Aorta (tissue), 5 donors: ENCODE results near the gene SPAG9. TPM values are rescaled to one million over a fixed set of nuclear protein-coding genes. Genes with fewer than 3 reads are reported as not detected.

Experiments used
- ATAC-seq: fragments of 200-7000 bp; cut with Tn5 transposase; one replicate; pipeline ENCODE4 v1.9.1; 2022; ENCODE audit warnings: moderate library complexity; ENCODE audit not compliant: low FRiP score
- DNase-seq, 2 donors: peaks; one replicate each; pipeline ENCODE4 v3.0.0-alpha.2; 2020
- H3K27ac ChIP-seq, 2 donors: one replicate each; pipeline ENCODE4 v1.5.1; 2013; ENCODE audit warnings: low read length in 2 of 2, mild to moderate bottlenecking in 2 of 2, moderate library complexity in 2 of 2, control low read depth in 1 of 2, inconsistent platforms in 1 of 2, low read depth in 1 of 2
- H3K27me3 ChIP-seq, 2 donors: one replicate each; pipeline ENCODE4 v1.6.1; 2013; ENCODE audit warnings: control low read depth in 1 of 2, low read length in 1 of 2, mild to moderate bottlenecking in 1 of 2, moderate library complexity in 1 of 2; ENCODE audit not compliant: insufficient read depth in 2 of 2, control insufficient read depth in 1 of 2
- H3K36me3 ChIP-seq, 2 donors: one replicate each; pipeline ENCODE4 v1.6.1; 2013; ENCODE audit warnings: control low read depth in 1 of 2, low read length in 1 of 2, mild to moderate bottlenecking in 1 of 2; ENCODE audit not compliant: insufficient read depth in 2 of 2, control insufficient read depth in 1 of 2
- H3K4me1 ChIP-seq, 2 donors: one replicate each; pipeline ENCODE4 v1.6.1; 2013; ENCODE audit warnings: low read length in 2 of 2, control low read depth in 1 of 2, mild to moderate bottlenecking in 1 of 2, moderate library complexity in 1 of 2; ENCODE audit not compliant: insufficient read depth in 2 of 2, control insufficient read depth in 1 of 2
- H3K4me3 ChIP-seq, 2 donors: one replicate each; pipeline ENCODE4 v1.5.1; 2013; ENCODE audit warnings: low read length in 2 of 2, control low read depth in 1 of 2, mild to moderate bottlenecking in 1 of 2
- H3K9me3 ChIP-seq: one replicate; pipeline ENCODE4 v1.6.1; 2013; ENCODE audit warnings: mild to moderate bottlenecking, low read length; ENCODE audit not compliant: control insufficient read depth
- WGBS, 2 donors: extraction: QIAGEN DNeasy Blood & Tissue Kit; methylation state at CpG; one replicate each; pipeline ENCODE4 v1.1.7; 2013; 5-methylcytosine and 5-hydroxymethylcytosine counted together
- intact Hi-C, 2 donors: fragments of 100-400 bp; cut with DNase I; formaldehyde crosslinking; loops; one replicate each; pipeline versions ENCODE4 v1.14.2 to v1.15.0; 2022
- polyA plus RNA-seq, 2 donors: library from polyadenylated mRNA; stranded (reverse); fragments of 200-250 nt; gene quantifications; one replicate each; pipeline ENCODE4 v1.2.3, GENCODE V29; 2013
- total RNA-seq, 2 donors: library from RNA; stranded (reverse); fragmentation: NEBNext Ultra II Directional; extraction: Animal tissue kit (Norgen Biotek cat#: 25700); gene quantifications; one replicate each; pipeline ENCODE4 v1.2.1, GENCODE V29; 2021
- donor health status: healthy with polysubstance abuse.
- donor health status: Bipolar disorder and iron deficiency.
- donor health status: DM: no; HTN: no; CAD: no.
- donor health status: DM: no; HTN: no; CAD: no.
- donor health status: DM: yes; HTN: yes; CAD: no.

SPAG9 gene
- total and polyA plus RNA-seq, 4 donors = 20.7 to 151 (median 85.6) TPM

GRCh38 chr17:50923611-50924010, 197.1 kb downstream of the SPAG9 start:
- DNase-seq = no peak
- WGBS, 2 donors = 66 to 73% methylated on average over 2 of the region's 2 CpGs
- H3K4me1 ChIP-seq = no peaks in the 10 kb centered on the region
- intact Hi-C loops = no loop called here
- no peak overlapping the region for H3K27ac ChIP-seq
- no peak overlapping the region for H3K4me3 ChIP-seq
- no peaks in the 10 kb centered on the region for H3K27me3 ChIP-seq
- H3K9me3 ChIP-seq = no peaks in the 10 kb centered on the region
- no peak for ATAC-seq
- no peaks in the 10 kb centered on the region for H3K36me3 ChIP-seq

GRCh38 chr17:50922721-50923405, 197.8 kb downstream of the SPAG9 start:
- Histone ChIP-seq H3K27ac (no peak overlapping the region), H3K36me3 (no peaks in the 10 kb centered on the region), H3K9me3 (no peaks in the 10 kb centered on the region), H3K4me1 (no peaks in the 10 kb centered on the region), H3K4me3 (no peak overlapping the region), H3K27me3 (no peaks in the 10 kb centered on the region)
- no peak for ATAC-seq
- no peak for DNase-seq
- 84 to 87% methylated on average over 6 of the region's 6 CpGs for WGBS, 2 donors
- intact Hi-C loops = no loop called here

GRCh38 chr17:50922107-50922506, 198.6 kb downstream of the SPAG9 start:
- H3K27ac ChIP-seq = no peak overlapping the region
- ATAC-seq (no peak), DNase-seq (no peak)
- H3K36me3 ChIP-seq = no peaks in the 10 kb centered on the region
- intact Hi-C loops = no loop called here
- 91% methylated on average over 2 of the region's 2 CpGs for WGBS, 2 donors
- no peaks in the 10 kb centered on the region for H3K27me3 ChIP-seq
- H3K4me3 ChIP-seq = no peak overlapping the region
- no peaks in the 10 kb centered on the region for H3K4me1 ChIP-seq
- H3K9me3 ChIP-seq = no peaks in the 10 kb centered on the region

- ATAC-seq = no peak
- no peaks in the 10 kb centered on the region for H3K9me3 ChIP-seq
- no peak overlapping the region for H3K4me3 ChIP-seq
- H3K36me3 ChIP-seq = no peaks in the 10 kb centered on the region
- 56 to 77% methylated on average over 16 of the region's 16 CpGs for WGBS, 2 donors
- H3K27ac ChIP-seq = no peak overlapping the region
- no peaks in the 10 kb centered on the region for H3K27me3 ChIP-seq
- no peak for DNase-seq
- H3K4me1 ChIP-seq = no peaks in the 10 kb centered on the region
- intact Hi-C loops = no loop called here
These were observed 199.6 kb downstream of the SPAG9 start for GRCh38 chr17:50920891-50921586.

- Histone ChIP-seq H3K36me3 (no peaks in the 10 kb centered on the region), H3K9me3 (no peaks in the 10 kb centered on the region), H3K4me1 (no peaks in the 10 kb centered on the region), H3K27ac (peak overlapping the region in 1 of 2 donors; percentile 7), H3K27me3 (no peaks in the 10 kb centered on the region), H3K4me3 (no peak overlapping the region)
- WGBS, 2 donors = 29 to 31% methylated on average over 8 of the region's 8 CpGs
- no peak for DNase-seq
- intact Hi-C loops = no loop called here
- no peak for ATAC-seq
These were observed 200.6 kb downstream of the SPAG9 start for GRCh38 chr17:50920041-50920410.

GRCh38 chr17:50919321-50920040, 201.2 kb downstream of the SPAG9 start:
- H3K4me3 ChIP-seq = no peak overlapping the region
- 9 to 11% methylated on average over 18 of the region's 18 CpGs for WGBS, 2 donors
- no peaks in the 10 kb centered on the region for H3K27me3 ChIP-seq
- ATAC-seq (peak; percentile 94), DNase-seq (peak; percentile 96)
- H3K4me1 ChIP-seq = no peaks in the 10 kb centered on the region
- H3K9me3 ChIP-seq = no peaks in the 10 kb centered on the region
- H3K27ac ChIP-seq = peak overlapping the region; percentile 10 to 23
- intact Hi-C loops = no loop called here
- H3K36me3 ChIP-seq = no peaks in the 10 kb centered on the region

- no peak overlapping the region for H3K4me3 ChIP-seq
- no peaks in the 10 kb centered on the region for H3K27me3 ChIP-seq
- intact Hi-C loops = no loop called here
- H3K4me1 ChIP-seq = no peaks in the 10 kb centered on the region
- peak overlapping the region; percentile 10 to 23 for H3K27ac ChIP-seq
- no peaks in the 10 kb centered on the region for H3K9me3 ChIP-seq
- H3K36me3 ChIP-seq = no peaks in the 10 kb centered on the region
- WGBS, 2 donors = 37 to 44% methylated on average over 5 of the region's 5 CpGs
- no peak for DNase-seq
- ATAC-seq = peak; percentile 2
These were observed 201.8 kb downstream of the SPAG9 start for GRCh38 chr17:50918933-50919296.

GRCh38 chr17:50918071-50918932, 202.4 kb downstream of the SPAG9 start:
- no peak overlapping the region for H3K4me3 ChIP-seq
- no peak overlapping the region for H3K27ac ChIP-seq
- H3K36me3 ChIP-seq = no peaks in the 10 kb centered on the region
- H3K9me3 ChIP-seq = no peaks in the 10 kb centered on the region
- ATAC-seq = no peak
- 70 to 76% methylated on average over 21 of the region's 21 CpGs for WGBS, 2 donors
- DNase-seq = no peak
- intact Hi-C loops = no loop called here
- no peaks in the 10 kb centered on the region for H3K27me3 ChIP-seq
- H3K4me1 ChIP-seq = no peaks in the 10 kb centered on the region
